Stomach smooth muscle (tissue), 2 donors: Measurements from ENCODE around the gene PALD1.

Experiments
- H3K27ac ChIP-seq: one replicate; pipeline ENCODE4 v1.7.0; 2013; ENCODE audit warnings: mild to moderate bottlenecking, low read length, inconsistent platforms
- H3K27me3 ChIP-seq, 2 donors: one replicate each; pipeline ENCODE4 v1.7.0; 2013; ENCODE audit warnings: low read length in 2 of 2; ENCODE audit not compliant: insufficient read depth in 2 of 2, control insufficient read depth in 1 of 2
- H3K36me3 ChIP-seq, 2 donors: one replicate each; pipeline ENCODE4 v1.7.0; 2013; ENCODE audit warnings: low read length in 2 of 2; ENCODE audit not compliant: control insufficient read depth in 2 of 2, insufficient read depth in 2 of 2
- H3K4me1 ChIP-seq: one replicate; pipeline ENCODE4 v1.7.0; 2013; ENCODE audit warnings: low read length; ENCODE audit not compliant: control insufficient read depth, insufficient read depth
- H3K4me3 ChIP-seq, 2 donors: one replicate each; pipeline ENCODE4 v1.7.0; 2013; ENCODE audit warnings: low read length in 2 of 2
- H3K9ac ChIP-seq, 2 donors: one replicate each; pipeline ENCODE4 v1.7.0; 2013; ENCODE audit warnings: low read length in 2 of 2, mild to moderate bottlenecking in 1 of 2
- H3K9me3 ChIP-seq, 2 donors: one replicate each; pipeline ENCODE4 v1.7.0; 2013; ENCODE audit warnings: low read length in 2 of 2; ENCODE audit not compliant: control insufficient read depth in 2 of 2
- donor health status: healthy.
- donor health status: Pancreatic carcinoma.

PALD1 gene

DNA sequence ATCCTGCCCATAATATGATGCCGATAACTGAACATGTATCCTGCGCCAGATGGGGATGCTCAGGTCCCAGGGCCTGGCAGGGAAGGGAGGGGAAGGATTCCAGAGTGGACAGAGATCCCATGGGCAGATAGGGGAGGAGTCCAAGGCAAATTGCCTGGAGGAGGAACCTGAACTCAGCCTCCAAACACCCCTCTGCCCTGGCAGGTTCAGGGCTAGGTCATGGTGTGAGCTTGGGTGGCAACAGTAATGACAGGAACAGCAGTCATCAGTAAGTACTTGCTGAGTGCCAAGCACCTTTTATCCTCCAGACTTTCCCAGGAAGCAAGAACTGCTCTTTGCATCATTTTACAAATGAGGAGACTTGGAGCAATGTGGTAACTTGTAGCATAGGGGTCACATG is 3.8 kb upstream of the PALD1 start:
- Histone ChIP-seq H3K9ac (no peak overlapping the region), H3K4me3 (no peak overlapping the region), H3K36me3 (no peaks in the 10 kb centered on the region), H3K9me3 (no peaks in the 10 kb centered on the region), H3K4me1 (peaks cover 20% of the 10 kb centered on the region), H3K27me3 (no peaks in the 10 kb centered on the region), H3K27ac (no peak overlapping the region)

DNA sequence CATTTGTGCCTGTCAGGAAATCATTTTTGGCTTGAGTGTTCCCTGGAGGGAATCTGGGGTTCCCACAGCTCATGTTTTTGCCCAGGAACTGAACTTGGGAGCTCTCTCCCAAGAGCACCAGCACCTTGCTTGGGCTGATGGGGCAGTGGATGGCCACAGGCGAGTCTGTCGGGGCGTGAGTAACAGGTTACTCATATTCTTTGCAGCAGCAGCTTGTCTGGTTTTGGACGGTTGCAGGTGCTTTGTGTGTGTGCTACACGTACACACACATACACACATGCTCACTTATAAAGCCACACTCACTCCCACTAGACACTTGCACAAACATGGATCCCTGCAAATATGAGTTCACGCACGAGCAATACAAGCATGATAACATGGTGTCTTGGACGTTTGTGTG is 2.9 kb upstream of the PALD1 start:
- Histone ChIP-seq H3K27me3 (no peaks in the 10 kb centered on the region), H3K27ac (no peak overlapping the region), H3K36me3 (no peaks in the 10 kb centered on the region), H3K4me3 (no peak overlapping the region), H3K9ac (no peak overlapping the region), H3K4me1 (peaks cover 29% of the 10 kb centered on the region), H3K9me3 (no peaks in the 10 kb centered on the region)

DNA sequence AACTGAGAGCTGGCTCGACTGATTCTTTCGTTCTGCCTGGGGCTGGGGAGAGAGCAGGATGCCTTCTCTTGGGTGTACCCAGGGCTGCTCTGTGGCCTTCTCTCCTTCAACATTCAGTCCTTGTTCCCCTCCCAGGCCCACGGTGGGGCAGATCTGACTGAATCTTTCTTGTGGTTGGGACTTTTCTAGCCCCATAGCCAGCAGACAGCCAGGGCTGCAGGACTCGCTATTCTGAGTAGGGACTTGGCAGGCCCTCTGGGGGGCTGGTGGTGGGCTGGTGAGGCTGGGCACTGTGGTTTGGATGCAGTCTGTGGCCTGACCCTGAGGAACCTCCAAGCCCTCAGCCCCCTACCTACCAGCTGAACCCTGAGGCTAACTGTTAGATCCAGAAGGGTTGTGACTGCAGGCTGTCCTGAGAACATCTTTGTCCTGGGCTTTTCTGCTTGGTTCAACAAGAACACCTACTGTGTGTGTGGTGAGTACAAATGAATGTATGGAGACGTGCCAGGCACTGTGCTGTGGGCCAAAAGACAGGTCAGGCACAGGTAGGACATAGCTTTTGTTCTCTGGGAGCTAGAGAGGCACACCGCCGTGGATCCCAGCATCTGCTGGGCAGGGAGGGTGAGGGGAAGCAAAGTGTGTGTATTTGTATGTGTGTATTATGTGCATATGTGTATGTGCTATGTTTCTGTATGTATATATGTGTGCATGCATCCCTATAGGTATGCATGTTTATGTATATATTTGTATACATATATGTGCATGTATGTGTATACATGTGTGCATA is 2.1 kb upstream of the PALD1 start:
- H3K4me3 ChIP-seq, result no peak overlapping the region
- no peaks in the 10 kb centered on the region for H3K9me3 ChIP-seq
- no peak overlapping the region for H3K27ac ChIP-seq
- no peaks in the 10 kb centered on the region for H3K36me3 ChIP-seq
- no peak overlapping the region for H3K9ac ChIP-seq
- H3K27me3 ChIP-seq, result no peaks in the 10 kb centered on the region
- peaks cover 37% of the 10 kb centered on the region for H3K4me1 ChIP-seq

DNA sequence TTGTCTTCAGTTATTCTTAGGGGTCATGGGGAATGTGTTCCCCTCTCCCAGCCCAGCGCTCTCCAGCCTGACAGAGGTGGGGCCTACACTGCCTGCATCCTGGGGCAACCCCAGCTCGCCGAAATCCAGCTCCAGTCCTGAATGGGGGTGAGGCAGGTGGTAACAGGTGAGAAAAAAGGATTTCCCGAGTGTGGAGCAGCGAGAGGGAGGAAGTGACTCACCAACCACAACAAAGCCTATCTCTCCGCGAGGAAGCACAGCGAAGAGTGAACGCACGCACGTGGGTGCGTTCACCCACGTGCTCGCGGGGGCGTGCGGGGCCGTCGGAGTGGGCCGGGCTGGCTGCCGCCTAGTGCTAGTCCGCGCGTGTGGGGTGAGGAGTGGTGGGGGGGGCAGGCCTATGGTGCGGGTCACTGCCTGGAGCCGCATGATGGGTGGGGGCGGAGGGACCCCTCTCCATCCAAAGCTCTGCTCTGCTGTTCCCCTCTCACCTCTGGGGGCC is 855 bp upstream of the PALD1 start:
- Histone ChIP-seq H3K4me3 (peak overlapping the region; percentile 52 to 82), H3K9ac (peak overlapping the region; percentile 36 to 82), H3K36me3 (no peaks in the 10 kb centered on the region), H3K4me1 (peaks cover 49% of the 10 kb centered on the region), H3K27ac (peak overlapping the region; percentile 60), H3K9me3 (no peaks in the 10 kb centered on the region), H3K27me3 (no peaks in the 10 kb centered on the region)

DNA sequence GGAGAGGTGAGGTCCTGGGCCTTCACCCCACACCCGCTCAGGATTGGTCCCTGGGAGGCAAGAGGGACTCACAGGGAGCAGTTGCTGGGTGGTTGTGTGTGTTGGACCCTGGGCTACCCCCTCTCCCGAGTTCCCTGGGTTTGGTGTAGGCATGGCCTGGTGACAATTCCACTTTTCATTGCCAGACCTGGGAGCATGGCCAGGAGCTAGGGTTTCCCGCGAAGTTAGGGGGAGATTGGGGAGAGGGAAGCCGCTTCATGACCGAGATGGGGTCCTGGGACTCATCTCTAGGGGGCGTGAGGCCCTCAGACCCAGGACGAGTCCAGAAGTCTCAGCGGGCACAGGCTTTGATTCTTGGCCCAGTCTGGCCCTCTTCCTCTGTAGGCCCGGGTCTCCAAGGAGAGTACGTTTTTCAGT is 606 bp downstream of the PALD1 start:
- no peaks in the 10 kb centered on the region for H3K27me3 ChIP-seq
- peak overlapping the region; percentile 84 for H3K27ac ChIP-seq
- peak overlapping the region; percentile 82 to 84 for H3K9ac ChIP-seq
- peaks cover 61% of the 10 kb centered on the region for H3K4me1 ChIP-seq
- no peaks in the 10 kb centered on the region for H3K9me3 ChIP-seq
- peak overlapping the region; percentile 52 to 82 for H3K4me3 ChIP-seq
- H3K36me3 ChIP-seq, result no peaks in the 10 kb centered on the region

DNA sequence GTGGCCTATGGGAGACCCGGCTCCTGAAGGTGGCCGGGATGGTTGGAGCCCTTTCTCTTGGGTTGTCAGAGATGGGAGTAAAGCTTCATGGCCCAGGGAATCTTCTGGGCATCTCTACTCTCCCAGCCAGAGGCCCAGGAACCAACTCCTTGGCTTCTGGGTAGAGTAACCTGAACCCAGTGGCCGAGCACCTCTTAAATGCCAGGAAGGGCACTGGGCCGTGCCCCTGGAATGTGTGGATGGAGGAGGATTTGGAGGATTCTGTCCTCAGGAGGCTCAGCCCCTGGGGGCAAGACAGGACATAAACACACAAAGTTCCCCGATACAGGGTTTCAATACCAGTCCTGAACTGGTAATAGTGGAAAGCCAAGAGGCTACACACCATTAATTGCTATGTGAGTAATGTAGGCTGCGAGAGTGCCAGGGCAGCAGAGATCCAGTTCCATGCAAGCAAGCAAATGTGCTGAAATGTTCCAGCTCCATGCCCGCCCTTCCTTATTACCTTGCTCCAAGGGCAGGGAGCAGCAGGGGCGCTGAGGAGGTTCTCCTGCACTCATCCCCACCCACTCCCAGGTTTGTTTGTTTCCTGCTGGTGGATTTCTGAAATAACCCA is 1.2 kb downstream of the PALD1 start:
- peaks cover 61% of the 10 kb centered on the region for H3K4me1 ChIP-seq
- peak overlapping the region; percentile 52 to 82 for H3K4me3 ChIP-seq
- peak overlapping the region; percentile 82 to 84 for H3K9ac ChIP-seq
- no peaks in the 10 kb centered on the region for H3K36me3 ChIP-seq
- H3K27ac ChIP-seq, result peak overlapping the region; percentile 84
- no peaks in the 10 kb centered on the region for H3K27me3 ChIP-seq
- no peaks in the 10 kb centered on the region for H3K9me3 ChIP-seq

DNA sequence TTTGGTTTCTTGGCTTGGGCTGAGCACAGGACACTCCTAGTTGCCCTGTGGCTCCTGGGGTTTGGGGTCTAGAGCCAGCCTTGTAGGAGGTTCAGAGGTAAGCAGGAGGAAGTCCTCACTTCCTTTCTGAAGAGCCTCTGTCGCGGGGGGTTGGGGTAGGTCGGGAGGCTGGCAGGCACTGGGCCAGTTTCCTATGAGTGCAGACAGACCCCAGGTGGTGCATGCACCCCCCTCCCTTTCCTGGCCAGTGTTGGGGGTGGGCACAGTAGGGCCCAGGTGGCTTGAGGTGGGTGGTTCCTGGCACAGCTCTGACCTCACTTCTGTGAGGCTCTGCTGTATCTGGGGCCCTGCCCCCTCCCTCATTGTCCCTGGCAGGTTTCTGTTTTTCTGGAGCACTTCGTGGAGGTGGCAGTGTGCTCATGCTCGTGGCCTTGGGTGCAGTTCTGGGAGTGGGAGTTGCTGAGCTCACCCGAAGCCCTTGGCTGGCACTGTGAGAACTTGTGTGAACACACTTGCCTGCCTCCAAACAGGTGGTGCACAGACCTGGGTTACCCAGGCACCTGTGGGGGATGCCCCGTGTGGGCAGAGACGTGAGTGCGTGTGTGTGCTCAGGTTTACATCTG is 1.8 kb downstream of the PALD1 start:
- no peaks in the 10 kb centered on the region for H3K36me3 ChIP-seq
- H3K27me3 ChIP-seq, result no peaks in the 10 kb centered on the region
- H3K4me3 ChIP-seq, result peak overlapping the region; percentile 52 to 82
- H3K9ac ChIP-seq, result peak overlapping the region; percentile 82 to 84
- H3K27ac ChIP-seq, result peak overlapping the region; percentile 84
- H3K9me3 ChIP-seq, result no peaks in the 10 kb centered on the region
- H3K4me1 ChIP-seq, result peaks cover 61% of the 10 kb centered on the region

DNA sequence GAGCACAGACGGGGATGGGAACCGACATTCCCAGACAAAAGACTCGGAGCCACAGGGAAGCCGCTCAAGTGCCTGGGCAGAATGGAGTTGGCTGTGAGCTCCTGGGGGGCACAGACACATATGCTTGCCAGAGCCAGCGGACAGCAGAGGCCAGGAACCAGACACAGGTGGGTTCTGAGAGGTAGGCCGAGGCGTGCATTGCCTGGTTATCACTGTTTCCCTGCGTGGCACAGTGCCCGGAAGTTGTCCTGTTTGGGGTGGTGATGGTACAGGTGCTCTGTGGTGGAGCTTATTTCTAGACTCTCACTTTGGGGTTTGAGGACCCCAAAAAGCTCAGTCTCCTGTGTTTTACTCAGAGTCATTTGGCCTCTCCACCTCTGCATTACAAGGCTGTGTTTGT is 2.5 kb downstream of the PALD1 start:
- peak overlapping the region; percentile 42 to 82 for H3K9ac ChIP-seq
- peaks cover 64% of the 10 kb centered on the region for H3K4me1 ChIP-seq
- peak overlapping the region; percentile 84 for H3K27ac ChIP-seq
- H3K9me3 ChIP-seq, result no peaks in the 10 kb centered on the region
- H3K36me3 ChIP-seq, result peaks cover 2 to 4% of the 10 kb centered on the region in 2 donors
- H3K27me3 ChIP-seq, result no peaks in the 10 kb centered on the region
- H3K4me3 ChIP-seq, result peak overlapping the region; percentile 52 to 82

DNA sequence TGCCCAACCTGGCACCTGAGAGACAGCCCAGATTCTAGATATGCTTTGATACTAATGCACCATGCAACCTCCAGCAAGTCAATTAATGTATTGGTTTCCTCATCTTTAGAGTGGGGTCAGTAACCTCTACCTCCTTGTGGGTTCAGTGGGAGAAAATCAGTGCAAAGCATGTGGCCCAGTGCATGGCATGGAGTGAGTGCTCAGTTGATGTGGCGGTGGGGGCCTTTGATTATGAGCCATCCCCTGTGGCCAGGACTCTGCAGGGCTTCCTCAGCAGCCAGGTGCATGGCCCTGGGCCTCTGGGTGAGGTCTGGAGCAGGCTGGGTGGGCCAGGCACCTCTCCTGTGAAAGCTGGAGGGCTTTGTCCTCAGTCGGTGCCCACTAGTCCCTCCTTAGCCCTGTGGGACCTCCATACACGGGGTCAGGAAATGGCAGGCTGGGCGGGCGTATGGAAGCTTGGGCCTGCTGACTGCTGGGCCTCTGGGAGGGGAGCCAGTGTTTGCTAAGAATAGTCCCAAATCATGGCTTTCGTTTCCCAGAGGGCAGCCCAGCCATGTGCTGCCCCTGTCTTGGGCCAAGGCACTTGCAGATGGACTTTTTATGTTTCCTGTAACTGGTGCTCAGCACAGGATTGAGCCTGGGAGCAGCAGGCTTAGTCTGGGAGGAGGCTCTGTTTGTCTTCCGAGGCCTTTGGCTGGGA is 3.4 kb downstream of the PALD1 start:
- Histone ChIP-seq H3K27ac (peak overlapping the region; percentile 84), H3K27me3 (no peaks in the 10 kb centered on the region), H3K4me1 (peaks cover 64% of the 10 kb centered on the region), H3K4me3 (peak overlapping the region; percentile 52 to 82), H3K36me3 (peaks cover 2 to 6% of the 10 kb centered on the region in 2 donors), H3K9ac (peak overlapping the region; percentile 58 to 82), H3K9me3 (no peaks in the 10 kb centered on the region)

DNA sequence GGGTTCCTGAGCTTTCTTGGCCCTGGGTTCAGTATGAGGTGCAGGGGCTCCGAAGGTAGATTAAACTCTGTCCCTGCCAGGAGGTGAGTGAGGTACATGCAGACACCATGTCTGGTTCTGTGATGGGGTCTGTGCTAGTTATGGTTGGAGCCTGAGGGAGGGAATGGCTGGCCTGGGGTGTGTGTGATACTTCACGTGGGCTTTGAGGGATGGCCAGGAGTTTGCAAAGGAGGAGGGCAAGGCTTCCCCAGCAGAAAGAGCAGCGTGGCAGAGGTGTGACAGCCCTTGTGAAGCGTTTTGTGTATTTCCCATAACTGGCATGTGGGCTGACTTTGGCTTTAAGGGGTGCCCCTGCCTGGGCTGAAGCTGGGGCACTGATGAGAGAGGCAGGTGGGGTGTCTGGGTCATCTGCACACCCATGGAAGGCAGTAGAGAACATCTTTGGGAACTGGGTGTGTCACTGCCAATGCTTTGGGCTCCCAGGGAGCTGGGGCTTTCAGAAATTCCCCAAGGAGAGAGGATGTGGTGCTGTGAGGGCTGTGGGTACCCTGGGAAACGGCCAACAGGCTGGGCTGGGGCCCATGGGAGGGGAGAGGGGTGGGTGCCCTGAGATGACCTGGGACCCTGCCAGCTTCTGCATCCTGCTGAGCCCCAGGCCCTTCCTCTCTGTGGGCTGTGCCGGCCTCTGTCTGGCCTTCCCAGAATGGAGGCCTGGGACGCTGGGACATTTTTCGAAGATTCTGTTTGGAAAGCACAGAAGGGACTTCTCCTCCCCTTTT is 4.6 kb downstream of the PALD1 start:
- peaks cover 59% of the 10 kb centered on the region for H3K4me1 ChIP-seq
- no peaks in the 10 kb centered on the region for H3K9me3 ChIP-seq
- H3K27me3 ChIP-seq, result no peaks in the 10 kb centered on the region
- H3K9ac ChIP-seq, result peak overlapping the region; percentile 35 to 58
- H3K27ac ChIP-seq, result peak overlapping the region; percentile 84
- H3K4me3 ChIP-seq, result peak overlapping the region in 1 of 2 donors; percentile 44
- peaks cover 2 to 6% of the 10 kb centered on the region in 2 donors for H3K36me3 ChIP-seq
